HepG2 (cell line): ENCODE data around the gene DPH1.

Experiments used
- CEBPG ChIP-seq: IDR thresholded peaks from 2 replicates; pipeline ENCODE4 v1.6.1; 2016
- MYC ChIP-seq: sonication (generic); formaldehyde crosslinking; IDR thresholded peaks from 2 replicates; pipeline ENCODE4 v1.9.0; 2021; ENCODE audit warnings: missing genetic modification reagents, borderline replicate concordance
- SMARCC2 ChIP-seq: fragments of 450-650 bp; IDR thresholded peaks from 2 replicates; pipeline ENCODE4 v1.6.1; 2017; ENCODE audit warnings: antibody characterized with exemption, mild to moderate bottlenecking
- WIZ ChIP-seq: sonication (generic); formaldehyde crosslinking; IDR thresholded peaks from 2 replicates; pipeline ENCODE4 v1.5.1; 2020; ENCODE audit warnings: mild to moderate bottlenecking, missing genetic modification reagents
- ZIK1 ChIP-seq: sonication (generic); formaldehyde crosslinking; IDR thresholded peaks from 2 replicates; pipeline ENCODE4 v1.5.0; 2020; ENCODE audit warnings: mild to moderate bottlenecking, low read depth, missing genetic modification reagents, borderline replicate concordance
- TF ChIP-seq, protein P1 (sequence below): sonication (generic); formaldehyde crosslinking; IDR thresholded peaks from 2 replicates; pipeline ENCODE4 v1.5.0; 2020; ENCODE audit warnings: mild to moderate bottlenecking, missing genetic modification reagents, moderate library complexity
- TF ChIP-seq, protein P2 (sequence below): sonication (generic); formaldehyde crosslinking; IDR thresholded peaks from 2 replicates; pipeline ENCODE4 v1.9.0; 2022; ENCODE audit warnings: low read depth, missing genetic modification reagents
- TF ChIP-seq, protein P3 (sequence below): sonication (generic); formaldehyde crosslinking; IDR thresholded peaks from 2 replicates; pipeline ENCODE4 v1.4.0; 2020; ENCODE audit warnings: missing genetic modification reagents

- TF ChIP-seq, protein P1, sequence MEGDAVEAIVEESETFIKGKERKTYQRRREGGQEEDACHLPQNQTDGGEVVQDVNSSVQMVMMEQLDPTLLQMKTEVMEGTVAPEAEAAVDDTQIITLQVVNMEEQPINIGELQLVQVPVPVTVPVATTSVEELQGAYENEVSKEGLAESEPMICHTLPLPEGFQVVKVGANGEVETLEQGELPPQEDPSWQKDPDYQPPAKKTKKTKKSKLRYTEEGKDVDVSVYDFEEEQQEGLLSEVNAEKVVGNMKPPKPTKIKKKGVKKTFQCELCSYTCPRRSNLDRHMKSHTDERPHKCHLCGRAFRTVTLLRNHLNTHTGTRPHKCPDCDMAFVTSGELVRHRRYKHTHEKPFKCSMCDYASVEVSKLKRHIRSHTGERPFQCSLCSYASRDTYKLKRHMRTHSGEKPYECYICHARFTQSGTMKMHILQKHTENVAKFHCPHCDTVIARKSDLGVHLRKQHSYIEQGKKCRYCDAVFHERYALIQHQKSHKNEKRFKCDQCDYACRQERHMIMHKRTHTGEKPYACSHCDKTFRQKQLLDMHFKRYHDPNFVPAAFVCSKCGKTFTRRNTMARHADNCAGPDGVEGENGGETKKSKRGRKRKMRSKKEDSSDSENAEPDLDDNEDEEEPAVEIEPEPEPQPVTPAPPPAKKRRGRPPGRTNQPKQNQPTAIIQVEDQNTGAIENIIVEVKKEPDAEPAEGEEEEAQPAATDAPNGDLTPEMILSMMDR (CRISPR knock-in tag) = no peak
- TF ChIP-seq WIZ (CRISPR knock-in tag) (no peak), MYC (CRISPR knock-in tag) (no peak), SMARCC2 (no peak), ZIK1 (CRISPR knock-in tag) (no peak), CEBPG (CRISPR knock-in tag) (no peak)
- TF ChIP-seq, protein P2, sequence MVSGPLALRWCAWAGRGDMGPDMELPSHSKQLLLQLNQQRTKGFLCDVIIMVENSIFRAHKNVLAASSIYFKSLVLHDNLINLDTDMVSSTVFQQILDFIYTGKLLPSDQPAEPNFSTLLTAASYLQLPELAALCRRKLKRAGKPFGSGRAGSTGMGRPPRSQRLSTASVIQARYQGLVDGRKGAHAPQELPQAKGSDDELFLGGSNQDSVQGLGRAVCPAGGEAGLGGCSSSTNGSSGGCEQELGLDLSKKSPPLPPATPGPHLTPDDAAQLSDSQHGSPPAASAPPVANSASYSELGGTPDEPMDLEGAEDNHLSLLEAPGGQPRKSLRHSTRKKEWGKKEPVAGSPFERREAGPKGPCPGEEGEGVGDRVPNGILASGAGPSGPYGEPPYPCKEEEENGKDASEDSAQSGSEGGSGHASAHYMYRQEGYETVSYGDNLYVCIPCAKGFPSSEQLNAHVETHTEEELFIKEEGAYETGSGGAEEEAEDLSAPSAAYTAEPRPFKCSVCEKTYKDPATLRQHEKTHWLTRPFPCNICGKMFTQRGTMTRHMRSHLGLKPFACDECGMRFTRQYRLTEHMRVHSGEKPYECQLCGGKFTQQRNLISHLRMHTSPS (CRISPR knock-in tag) = no peak
- TF ChIP-seq, protein P3, sequence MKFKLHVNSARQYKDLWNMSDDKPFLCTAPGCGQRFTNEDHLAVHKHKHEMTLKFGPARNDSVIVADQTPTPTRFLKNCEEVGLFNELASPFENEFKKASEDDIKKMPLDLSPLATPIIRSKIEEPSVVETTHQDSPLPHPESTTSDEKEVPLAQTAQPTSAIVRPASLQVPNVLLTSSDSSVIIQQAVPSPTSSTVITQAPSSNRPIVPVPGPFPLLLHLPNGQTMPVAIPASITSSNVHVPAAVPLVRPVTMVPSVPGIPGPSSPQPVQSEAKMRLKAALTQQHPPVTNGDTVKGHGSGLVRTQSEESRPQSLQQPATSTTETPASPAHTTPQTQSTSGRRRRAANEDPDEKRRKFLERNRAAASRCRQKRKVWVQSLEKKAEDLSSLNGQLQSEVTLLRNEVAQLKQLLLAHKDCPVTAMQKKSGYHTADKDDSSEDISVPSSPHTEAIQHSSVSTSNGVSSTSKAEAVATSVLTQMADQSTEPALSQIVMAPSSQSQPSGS = no peak
Observed at GRCh38 chr17:1992541-1992940, 37.4 kb upstream of the DPH1 start.
